PC-3 (cell line): ENCODE data around the gene ENTHD1. TPM values are rescaled to one million over a fixed set of nuclear protein-coding genes. Genes with fewer than 3 reads are reported as not detected.
"Not testable (repeated sequence)": the region's sequence is repeated elsewhere in the genome, so short reads cannot be mapped to it uniquely, and the experiment has no call there.

Experiments used
- ATAC-seq: fragments of 200-7000 bp; cut with Tn5 transposase; 2 replicates; pipeline ENCODE4 v1.9.1; 2020; ENCODE audit warnings: mild to moderate bottlenecking, moderate library complexity
- BruUV-seq: library from RNA; stranded (reverse); fragments of 400-500 nt; replicated peaks from 2 replicates; lab custom pipeline; 2021; lab: Mats Ljungman, UMichigan
- CTCF ChIA-PET: fragments of 300-600 bp; sonication (Branson Sonifier 250); formaldehyde crosslinking; loops from one replicate; lab custom pipeline; 2022; ENCODE audit warnings: antibody characterized with exemption; lab: Charles Lee
- POLR2A ChIA-PET: fragments of 300-600 bp; sonication (Branson Sonifier 250); formaldehyde crosslinking; loops from one replicate; lab custom pipeline; 2022; ENCODE audit warnings: antibody characterized with exemption; ENCODE audit not compliant: unreplicated experiment; lab: Charles Lee
- DNase-seq: peaks from one replicate; pipeline ENCODE4 v3.0.0-alpha.2; 2015
- H2AFZ ChIP-seq: fragments of 300-600 bp; sonication (generic); 2 replicates; pipeline ENCODE4 v1.6.0; 2016; ENCODE audit warnings: antibody characterized with exemption, low read length
- H3F3A ChIP-seq: fragments of 300-600 bp; sonication (generic); one replicate; pipeline ENCODE4 v1.6.0; 2017; ENCODE audit warnings: antibody characterized with exemption, low read length, control low read depth, mild to moderate bottlenecking; ENCODE audit not compliant: unreplicated experiment
- H3K27ac ChIP-seq: fragments of 300-600 bp; sonication (generic); 2 replicates; pipeline ENCODE4 v1.5.1; 2016; ENCODE audit warnings: mild to moderate bottlenecking, low read length
- H3K27me3 ChIP-seq: fragments of 300-600 bp; sonication (generic); 2 replicates; pipeline ENCODE4 v1.6.1; 2016; ENCODE audit warnings: low read length, mixed read lengths
- H3K36me3 ChIP-seq: fragments of 300-600 bp; sonication (generic); 2 replicates; pipeline ENCODE4 v1.6.1; 2016; ENCODE audit warnings: low read depth, mixed run types, low read length, mixed read lengths
- H3K4me1 ChIP-seq: fragments of 300-600 bp; sonication (generic); 2 replicates; pipeline ENCODE4 v1.5.1; 2016; ENCODE audit warnings: low read length; ENCODE audit not compliant: insufficient read depth
- H3K4me2 ChIP-seq: fragments of 300-600 bp; sonication (generic); 2 replicates; pipeline ENCODE4 v1.6.0; 2016; ENCODE audit warnings: low read length
- H3K4me3 ChIP-seq: fragments of 300-600 bp; sonication (generic); 2 replicates; pipeline ENCODE4 v1.5.1; 2016; ENCODE audit warnings: mild to moderate bottlenecking, low read length, mixed read lengths
- H3K79me2 ChIP-seq: fragments of 300-600 bp; sonication (generic); 2 replicates; pipeline ENCODE4 v1.6.1; 2017; ENCODE audit warnings: low read length, mixed read lengths
- H3K9ac ChIP-seq: fragments of 300-600 bp; sonication (generic); 2 replicates; pipeline ENCODE4 v1.6.0; 2016; ENCODE audit warnings: mild to moderate bottlenecking, low read length
- H3K9me2 ChIP-seq: fragments of 300-600 bp; sonication (generic); replicated peaks from 2 replicates; pipeline ENCODE4 v1.6.1; 2016; ENCODE audit warnings: mixed run types, low read length, mixed read lengths
- H3K9me3 ChIP-seq: fragments of 300-600 bp; sonication (generic); 2 replicates; pipeline ENCODE4 v1.6.1; 2016; ENCODE audit warnings: low read length, mixed read lengths
- H4K20me1 ChIP-seq: fragments of 300-600 bp; sonication (generic); 2 replicates; pipeline ENCODE4 v1.6.1; 2016; ENCODE audit warnings: low read length, mixed read lengths
- CTCF ChIP-seq: fragments of 300-600 bp; sonication (generic); conservative IDR thresholded peaks from 2 replicates; pipeline ENCODE4 v1.5.1; 2017; ENCODE audit warnings: antibody characterized with exemption, low read depth, mild to moderate bottlenecking, low read length
- EZH2 ChIP-seq: fragments of 300-600 bp; sonication (generic); IDR thresholded peaks from one replicate; pipeline ENCODE4 v1.6.1; 2017; ENCODE audit warnings: antibody characterized with exemption, mild to moderate bottlenecking, low read length; ENCODE audit not compliant: unreplicated experiment
- EZH2phosphoT487 ChIP-seq: fragments of 300-600 bp; sonication (generic); IDR thresholded peaks from 2 replicates; pipeline ENCODE4 v1.6.1; 2018; ENCODE audit warnings: mild to moderate bottlenecking, antibody characterized with exemption, low read length, borderline replicate concordance
- intact Hi-C: fragments of 100-400 bp; cut with micrococcal nuclease; formaldehyde crosslinking; loops from 2 replicates; pipeline ENCODE4 v1.9.0; 2023
- total RNA-seq: library from RNA; depleted of rRNA; stranded (reverse); fragments of >200 nt; gene quantifications from 2 replicates; pipeline ENCODE4 v1.2.3, GENCODE V29; 2014

The ENTHD1 gene
- total RNA-seq, 1 experiment from 2014 or later, result not detected

- ATAC-seq (no peak), DNase-seq (no peak)
- H3K4me1 ChIP-seq, result no peaks in the 10 kb centered on the region
- H3K9ac ChIP-seq, result no peak overlapping the region
- H3F3A ChIP-seq, result no peaks in the 10 kb centered on the region
- no peaks in the 10 kb centered on the region for H3K36me3 ChIP-seq
- H4K20me1 ChIP-seq, result no peaks in the 10 kb centered on the region
- H3K9me3 ChIP-seq, result no peaks in the 10 kb centered on the region
- H3K27ac ChIP-seq, result no peak overlapping the region
- intact Hi-C loops, result no loop called here
- ChIA-PET CTCF (no interaction called here), POLR2A (no interaction called here)
- H3K79me2 ChIP-seq, result no peaks in the 10 kb centered on the region
- TF ChIP-seq EZH2phosphoT487, result no peak
- no peak for TF ChIP-seq EZH2
- no peak for TF ChIP-seq CTCF
- H3K4me3 ChIP-seq, result no peak overlapping the region
- no TSS peak for BruUV-seq
- H3K4me2 ChIP-seq, result no peak overlapping the region
- no peak overlapping the region for H2AFZ ChIP-seq
- H3K9me2 ChIP-seq, result no peaks in the 10 kb centered on the region
- peaks cover 67% of the 10 kb centered on the region for H3K27me3 ChIP-seq
Measured at GRCh38 chr22:39904862-39905261, 11.3 kb upstream of the ENTHD1 start.

GRCh38 chr22:39904024-39904423 lies 10.5 kb upstream of the ENTHD1 start:
- BruUV-seq, H3K79me2 ChIP-seq, POLR2A ChIA-PET, H4K20me1 ChIP-seq, H3K27ac ChIP-seq, H3K4me1 ChIP-seq, H3K9me2 ChIP-seq, intact Hi-C loops, H3K4me2 ChIP-seq, H2AFZ ChIP-seq, H3K4me3 ChIP-seq, H3K9ac ChIP-seq, DNase-seq, ATAC-seq, H3F3A ChIP-seq, H3K9me3 ChIP-seq, CTCF ChIA-PET, H3K36me3 ChIP-seq: not testable (repeated sequence)
- peaks cover 73% of the 10 kb centered on the region for H3K27me3 ChIP-seq

- no peaks in the 10 kb centered on the region for H4K20me1 ChIP-seq
- H3F3A ChIP-seq, result no peaks in the 10 kb centered on the region
- no peak overlapping the region for H2AFZ ChIP-seq
- H3K4me3 ChIP-seq, result no peak overlapping the region
- no peak overlapping the region for H3K27ac ChIP-seq
- H3K27me3 ChIP-seq, result peaks cover 74% of the 10 kb centered on the region
- no peak for TF ChIP-seq CTCF
- no peak for TF ChIP-seq EZH2phosphoT487
- no peak for TF ChIP-seq EZH2
- no peak overlapping the region for H3K9ac ChIP-seq
- intact Hi-C loops, result no loop called here
- ATAC-seq (no peak), DNase-seq (no peak)
- no peak overlapping the region for H3K4me2 ChIP-seq
- ChIA-PET POLR2A (no interaction called here), CTCF (no interaction called here)
- H3K4me1 ChIP-seq, result no peaks in the 10 kb centered on the region
- BruUV-seq, result no TSS peak
- no peaks in the 10 kb centered on the region for H3K9me2 ChIP-seq
- H3K36me3 ChIP-seq, result no peaks in the 10 kb centered on the region
- no peaks in the 10 kb centered on the region for H3K79me2 ChIP-seq
- H3K9me3 ChIP-seq, result no peaks in the 10 kb centered on the region
Measured at GRCh38 chr22:39901565-39902146, 8.1 kb upstream of the ENTHD1 start.
